ENCODE results near the gene BPNT1. TPM values are rescaled to one million over a fixed set of nuclear protein-coding genes. Genes with fewer than 3 reads are reported as not detected.
"Not testable (repeated sequence)": the region's sequence is repeated elsewhere in the genome, so short reads cannot be mapped to it uniquely, and the experiment has no call there.

BPNT1 gene
- total RNA-seq: 17.9 TPM

- peak; percentile 98 for DNase-seq (ENCODE audit: low spot score)
- peak; percentile 77 for ATAC-seq
Measured at GRCh38 chr1:220089650-220090556, at the start of gene BPNT1. Gene BPNT1, minus strand, starts transcription at chr1:220089788. Its CDS starts 9,942 bp downstream, at chr1:220079846.

GRCh38 chr1:220137019-220137786 is 47.6 kb upstream of the BPNT1 start:
- peak; percentile 60 for ATAC-seq
- no peak for DNase-seq (ENCODE audit: low spot score)

- DNase-seq (ENCODE audit: low spot score) (no peak), ATAC-seq (no peak)
Measured at GRCh38 chr1:220135755-220136154, 46.2 kb upstream of the BPNT1 start.

- DNase-seq (ENCODE audit: low spot score) (no peak), ATAC-seq (no peak)
Measured at GRCh38 chr1:220129479-220130210, 40.1 kb upstream of the BPNT1 start.

- DNase-seq (ENCODE audit: low spot score) (no peak), ATAC-seq (no peak)
Measured at GRCh38 chr1:220127076-220127475, 37.5 kb upstream of the BPNT1 start.

GRCh38 chr1:220124542-220124941 is 35.0 kb upstream of the BPNT1 start:
- ATAC-seq: no peak
- no peak for DNase-seq (ENCODE audit: low spot score)

GRCh38 chr1:220123889-220124288 is 34.3 kb upstream of the BPNT1 start:
- DNase-seq (ENCODE audit: low spot score) (no peak), ATAC-seq (no peak)

- DNase-seq (ENCODE audit: low spot score): no peak
Measured at GRCh38 chr1:220123066-220123465, 33.5 kb upstream of the BPNT1 start.

GRCh38 chr1:220121791-220122530 is 32.4 kb upstream of the BPNT1 start:
- ATAC-seq (peak; percentile 88), DNase-seq (ENCODE audit: low spot score) (no peak)

More at GRCh38 chr1:220123066-220123465, 33.5 kb upstream of the BPNT1 start:
- ATAC-seq: no peak

- DNase-seq (ENCODE audit: low spot score) (no peak), ATAC-seq (no peak)
Measured at GRCh38 chr1:220119043-220119512, 29.5 kb upstream of the BPNT1 start.

- peak; percentile 52 for ATAC-seq
- DNase-seq (ENCODE audit: low spot score): no peak
Measured at GRCh38 chr1:220113136-220113695, 23.6 kb upstream of the BPNT1 start.

GRCh38 chr1:220112600-220112999 is 23.0 kb upstream of the BPNT1 start:
- not testable (repeated sequence) for ATAC-seq; DNase-seq (ENCODE audit: low spot score)

- ATAC-seq; DNase-seq (ENCODE audit: low spot score): not testable (repeated sequence)
Measured at GRCh38 chr1:220110473-220110872, 20.9 kb upstream of the BPNT1 start.

GRCh38 chr1:220099826-220100225 is 10.2 kb upstream of the BPNT1 start:
- DNase-seq (ENCODE audit: low spot score): no peak

GRCh38 chr1:220094016-220094911 is 4.7 kb upstream of the BPNT1 start, which contains the start of gene IARS2:
Gene IARS2, plus strand, starts transcription at chr1:220094132. Its CDS starts 85 bp downstream, at chr1:220094217.
- ATAC-seq (peak; percentile 88), DNase-seq (ENCODE audit: low spot score) (peak; percentile 91)

More at GRCh38 chr1:220099826-220100225, 10.2 kb upstream of the BPNT1 start:
- no peak for ATAC-seq

GRCh38 chr1:220093361-220094015 is 3.9 kb upstream of the BPNT1 start:
- no peak for DNase-seq (ENCODE audit: low spot score)
- no peak for ATAC-seq

GRCh38 chr1:220092694-220093093 is 3.1 kb upstream of the BPNT1 start:
- ATAC-seq (no peak), DNase-seq (ENCODE audit: low spot score) (no peak)

- ATAC-seq; DNase-seq (ENCODE audit: low spot score): not testable (repeated sequence)
Measured at GRCh38 chr1:220086261-220086686, 3.3 kb downstream of the BPNT1 start.
